CD4-positive, CD25-positive, alpha-beta regulatory T cell (primary cell): ENCODE data around the gene TP53TG5. TPM values are rescaled to one million over a fixed set of nuclear protein-coding genes. Genes with fewer than 3 reads are reported as not detected.

Experiments
- ATAC-seq, 2 donors: fragments of 150-1000 bp; cut with Tn5 transposase; one replicate each; pipeline ENCODE4 v1.10.0; 2021; ENCODE audit warnings: low read depth in 2 of 2, moderate number of reproducible peaks in 2 of 2, moderate library complexity in 1 of 2
- DNase-seq, 3 donors: peaks; one replicate each; pipeline versions ENCODE4 v3.0.0 to v3.0.0-alpha.2; 2012 to 2022; ENCODE audit warnings: mixed read lengths in 1 of 3
- H3K27ac ChIP-seq: one replicate; pipeline ENCODE4 v1.7.0; 2013; ENCODE audit warnings: mild to moderate bottlenecking, low read length; ENCODE audit not compliant: insufficient read depth, poor library complexity, severe bottlenecking
- H3K27me3 ChIP-seq: one replicate; pipeline ENCODE4 v1.7.0; 2013; ENCODE audit warnings: low read length; ENCODE audit not compliant: control insufficient read depth, insufficient read depth
- H3K36me3 ChIP-seq: one replicate; pipeline ENCODE4 v1.7.0; 2013; ENCODE audit warnings: mild to moderate bottlenecking, low read length, moderate library complexity; ENCODE audit not compliant: control insufficient read depth, insufficient read depth
- H3K4me1 ChIP-seq: 2 replicates; pipeline ENCODE4 v1.7.0; 2013; ENCODE audit warnings: mild to moderate bottlenecking, low read length; ENCODE audit not compliant: insufficient read depth, control insufficient read depth, poor library complexity, severe bottlenecking
- H3K4me3 ChIP-seq: one replicate; pipeline ENCODE4 v1.7.0; 2013; ENCODE audit warnings: low read depth, mild to moderate bottlenecking, low read length, moderate library complexity
- H3K9me3 ChIP-seq, 2 experiments: 1 replicate in 1 of 2; 2 replicates in 1 of 2; pipeline ENCODE4 v1.7.0; 2013; ENCODE audit warnings: low read length in 2 of 2, mild to moderate bottlenecking in 1 of 2, moderate library complexity in 1 of 2; ENCODE audit not compliant: control insufficient read depth in 2 of 2
- H3K27ac Mint-ChIP-seq, 3 donors: one replicate each; pipeline ENCODE4 v1.8.0; 2020 to 2022; ENCODE audit warnings: mild to moderate bottlenecking in 3 of 3, mixed read lengths in 3 of 3, moderate library complexity in 2 of 3
- H3K27me3 Mint-ChIP-seq: one replicate; pipeline ENCODE4 v1.8.0; 2022; ENCODE audit warnings: mild to moderate bottlenecking, mixed read lengths
- H3K36me3 Mint-ChIP-seq: one replicate; pipeline ENCODE4 v1.8.0; 2020; ENCODE audit warnings: mixed read lengths
- H3K4me1 Mint-ChIP-seq, 4 donors: one replicate each; pipeline ENCODE4 v1.8.0; 2020 to 2022; ENCODE audit warnings: mixed read lengths in 4 of 4, mild to moderate bottlenecking in 1 of 4
- H3K4me3 Mint-ChIP-seq, 4 donors: one replicate each; pipeline ENCODE4 v1.8.0; 2020 to 2022; ENCODE audit warnings: mild to moderate bottlenecking in 4 of 4, mixed read lengths in 4 of 4, moderate library complexity in 3 of 4
- H3K9me3 Mint-ChIP-seq, 7 donors: one replicate each; pipeline ENCODE4 v1.8.0; 2020 to 2022; ENCODE audit warnings: mixed read lengths in 7 of 7, mild to moderate bottlenecking in 3 of 7, moderate library complexity in 2 of 7
- polyA plus RNA-seq, 4 donors: library from polyadenylated mRNA; unstranded; fragments of 300-500 nt; fragmentation: Illumina TruSeq; gene quantifications; one replicate each; pipeline ENCODE4 v1.2.3, GENCODE V29; 2021
- total RNA-seq: library from RNA; stranded (reverse); gene quantifications from one replicate; pipeline ENCODE4 v1.2.3, GENCODE V29; 2022

The TP53TG5 gene
- total and polyA plus RNA-seq, 5 donors from 2014 or later, result 0.18 to 0.56 (median 0.23) TPM; not detected in 1

- Mint-ChIP-seq H3K4me1 (peaks cover 0 to 37% (median 18%) of the 10 kb centered on the region in 4 donors), H3K27me3 (no peaks in the 10 kb centered on the region), H3K4me3 (no peak overlapping the region), H3K27ac (peak overlapping the region in 1 of 3 donors; percentile 48), H3K9me3 (no peaks in the 10 kb centered on the region), H3K36me3 (no peaks in the 10 kb centered on the region)
- DNase-seq (no peak), ATAC-seq (no peak)
- Histone ChIP-seq H3K27me3 (no peaks in the 10 kb centered on the region), H3K27ac (no peak overlapping the region), H3K36me3 (no peaks in the 10 kb centered on the region), H3K4me3 (no peak overlapping the region), H3K9me3 (no peaks in the 10 kb centered on the region), H3K4me1 (peaks cover 36% of the 10 kb centered on the region)
These were observed 35.9 kb downstream of the TP53TG5 start for GRCh38 chr20:45341939-45342854.

- DNase-seq, result no peak
- Histone ChIP-seq H3K27ac (no peak overlapping the region), H3K4me3 (no peak overlapping the region), H3K4me1 (peaks cover 29% of the 10 kb centered on the region), H3K36me3 (no peaks in the 10 kb centered on the region), H3K9me3 (no peaks in the 10 kb centered on the region), H3K27me3 (no peaks in the 10 kb centered on the region)
- no peak for ATAC-seq
- no peaks in the 10 kb centered on the region for H3K9me3 Mint-ChIP-seq
- H3K36me3 Mint-ChIP-seq, result no peaks in the 10 kb centered on the region
- no peaks in the 10 kb centered on the region for H3K27me3 Mint-ChIP-seq
- no peak overlapping the region for H3K4me3 Mint-ChIP-seq
- H3K4me1 Mint-ChIP-seq, result peaks cover 0 to 31% (median 16%) of the 10 kb centered on the region in 4 donors
- H3K27ac Mint-ChIP-seq, result no peak overlapping the region
These were observed 36.6 kb downstream of the TP53TG5 start for GRCh38 chr20:45341579-45341938.

- no peak for ATAC-seq
- H3K27me3 Mint-ChIP-seq, result no peaks in the 10 kb centered on the region
- Histone ChIP-seq H3K36me3 (no peaks in the 10 kb centered on the region), H3K9me3 (no peaks in the 10 kb centered on the region), H3K27me3 (no peaks in the 10 kb centered on the region), H3K27ac (no peak overlapping the region), H3K4me3 (no peak overlapping the region), H3K4me1 (peaks cover 23% of the 10 kb centered on the region)
- H3K4me1 Mint-ChIP-seq, result peaks cover 0 to 25% (median 13%) of the 10 kb centered on the region in 4 donors
- H3K4me3 Mint-ChIP-seq, result no peak overlapping the region
- no peaks in the 10 kb centered on the region for H3K36me3 Mint-ChIP-seq
- DNase-seq, result no peak
- no peaks in the 10 kb centered on the region for H3K9me3 Mint-ChIP-seq
- H3K27ac Mint-ChIP-seq, result no peak overlapping the region
These were observed 37.2 kb downstream of the TP53TG5 start for GRCh38 chr20:45340951-45341350.

- Mint-ChIP-seq H3K4me3 (no peak overlapping the region), H3K36me3 (no peaks in the 10 kb centered on the region), H3K4me1 (peaks cover 0 to 24% (median 11%) of the 10 kb centered on the region in 4 donors), H3K27me3 (no peaks in the 10 kb centered on the region), H3K9me3 (no peaks in the 10 kb centered on the region), H3K27ac (peak overlapping the region in 1 of 3 donors; percentile 59)
- Histone ChIP-seq H3K27ac (no peak overlapping the region), H3K4me1 (peaks cover 18% of the 10 kb centered on the region), H3K4me3 (no peak overlapping the region), H3K36me3 (peaks cover under 1% of the 10 kb centered on the region), H3K9me3 (no peaks in the 10 kb centered on the region), H3K27me3 (no peaks in the 10 kb centered on the region)
- DNase-seq, result no peak
- ATAC-seq, result no peak
These were observed 37.8 kb downstream of the TP53TG5 start for GRCh38 chr20:45340236-45340847.

GRCh38 chr20:45339799-45340198 lies 38.3 kb downstream of the TP53TG5 start:
- Mint-ChIP-seq H3K27ac (peak overlapping the region in 1 of 3 donors; percentile 59), H3K4me1 (peaks cover 0 to 20% (median 7%) of the 10 kb centered on the region in 4 donors), H3K36me3 (no peaks in the 10 kb centered on the region), H3K9me3 (no peaks in the 10 kb centered on the region), H3K4me3 (no peak overlapping the region), H3K27me3 (no peaks in the 10 kb centered on the region)
- H3K4me3 ChIP-seq, result no peak overlapping the region
- DNase-seq (no peak), ATAC-seq (no peak)
- H3K27ac ChIP-seq, result no peak overlapping the region
- peaks cover 12% of the 10 kb centered on the region for H3K4me1 ChIP-seq
- no peaks in the 10 kb centered on the region for H3K27me3 ChIP-seq
- no peaks in the 10 kb centered on the region for H3K9me3 ChIP-seq
- H3K36me3 ChIP-seq, result peaks cover 2% of the 10 kb centered on the region

- no peaks in the 10 kb centered on the region for H3K9me3 Mint-ChIP-seq
- H3K27ac Mint-ChIP-seq, result no peak overlapping the region
- Histone ChIP-seq H3K4me3 (no peak overlapping the region), H3K4me1 (peaks cover 6% of the 10 kb centered on the region), H3K27ac (no peak overlapping the region), H3K36me3 (peaks cover 2% of the 10 kb centered on the region), H3K9me3 (no peaks in the 10 kb centered on the region), H3K27me3 (no peaks in the 10 kb centered on the region)
- H3K4me3 Mint-ChIP-seq, result no peak overlapping the region
- no peak for DNase-seq
- no peaks in the 10 kb centered on the region for H3K36me3 Mint-ChIP-seq
- no peak for ATAC-seq
- no peaks in the 10 kb centered on the region for H3K27me3 Mint-ChIP-seq
- H3K4me1 Mint-ChIP-seq, result peaks cover 0 to 15% (median 5%) of the 10 kb centered on the region in 4 donors
These were observed 39.0 kb downstream of the TP53TG5 start for GRCh38 chr20:45339084-45339483.

- H3K27me3 ChIP-seq, result no peaks in the 10 kb centered on the region
- no peak for DNase-seq
- Mint-ChIP-seq H3K4me3 (no peak overlapping the region), H3K27me3 (no peaks in the 10 kb centered on the region), H3K9me3 (no peaks in the 10 kb centered on the region), H3K4me1 (peaks cover 0 to 11% (median 4%) of the 10 kb centered on the region in 4 donors), H3K36me3 (no peaks in the 10 kb centered on the region), H3K27ac (peak overlapping the region in 1 of 3 donors; percentile 46)
- H3K27ac ChIP-seq, result no peak overlapping the region
- peaks cover 5% of the 10 kb centered on the region for H3K4me1 ChIP-seq
- H3K9me3 ChIP-seq, result no peaks in the 10 kb centered on the region
- peaks cover 2% of the 10 kb centered on the region for H3K36me3 ChIP-seq
- no peak for ATAC-seq
- no peak overlapping the region for H3K4me3 ChIP-seq
These were observed 39.7 kb downstream of the TP53TG5 start for GRCh38 chr20:45338121-45339030.
